DOHH2 (cell line): ENCODE measurements around the gene CFAP57.

Source experiments
- EZH2phosphoT487 ChIP-seq: fragments of 200-600 bp; sonication (generic); IDR thresholded peaks from 2 replicates; pipeline ENCODE4 v1.6.1; 2017; ENCODE audit warnings: borderline replicate concordance, mild to moderate bottlenecking, antibody characterized with exemption, low read length, moderate library complexity, mixed read lengths
- TF ChIP-seq, protein P1 (sequence below): fragments of 200-600 bp; sonication (generic); IDR thresholded peaks from one replicate; pipeline ENCODE4 v1.5.1; 2014; ENCODE audit warnings: antibody characterized with exemption, mild to moderate bottlenecking, low read depth, low read length; ENCODE audit not compliant: poor library complexity, severe bottlenecking

DNA sequence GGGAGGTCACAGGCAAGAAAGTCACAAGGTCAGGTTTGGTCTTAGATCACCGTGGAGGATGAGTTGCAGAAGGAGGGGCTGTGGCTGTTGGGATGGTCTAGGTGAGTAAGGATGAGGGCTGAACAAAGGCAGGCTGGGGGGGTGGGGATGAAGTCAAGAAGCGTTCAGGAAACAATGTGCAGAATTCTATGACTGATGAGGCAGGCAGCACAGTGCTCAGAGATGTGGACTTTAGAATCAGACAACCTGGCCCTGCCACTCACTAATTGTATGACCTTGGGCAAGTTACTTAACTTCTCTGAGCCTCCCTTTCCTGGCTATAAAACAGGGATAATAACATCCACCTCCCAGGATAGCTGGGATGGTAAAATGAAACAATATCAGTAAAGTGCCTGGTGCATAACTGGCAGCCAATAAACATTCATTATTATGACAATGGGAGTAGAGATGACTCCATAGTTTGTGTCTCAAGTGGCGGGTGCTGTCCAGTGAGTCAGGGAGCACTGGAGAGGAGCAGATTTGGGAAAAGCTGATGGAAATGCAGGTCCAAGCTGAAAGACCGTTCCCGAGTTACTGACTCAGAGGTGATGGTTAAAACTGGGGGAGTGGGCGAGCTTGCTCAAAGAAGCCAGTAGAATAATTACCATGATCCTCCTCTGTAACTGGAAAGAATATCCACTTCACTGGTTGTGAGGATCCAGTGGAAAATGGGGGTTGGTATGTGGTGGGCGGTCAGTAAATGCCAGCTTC, 130.8 kb downstream of the CFAP57 start:
- TF ChIP-seq, protein P1, sequence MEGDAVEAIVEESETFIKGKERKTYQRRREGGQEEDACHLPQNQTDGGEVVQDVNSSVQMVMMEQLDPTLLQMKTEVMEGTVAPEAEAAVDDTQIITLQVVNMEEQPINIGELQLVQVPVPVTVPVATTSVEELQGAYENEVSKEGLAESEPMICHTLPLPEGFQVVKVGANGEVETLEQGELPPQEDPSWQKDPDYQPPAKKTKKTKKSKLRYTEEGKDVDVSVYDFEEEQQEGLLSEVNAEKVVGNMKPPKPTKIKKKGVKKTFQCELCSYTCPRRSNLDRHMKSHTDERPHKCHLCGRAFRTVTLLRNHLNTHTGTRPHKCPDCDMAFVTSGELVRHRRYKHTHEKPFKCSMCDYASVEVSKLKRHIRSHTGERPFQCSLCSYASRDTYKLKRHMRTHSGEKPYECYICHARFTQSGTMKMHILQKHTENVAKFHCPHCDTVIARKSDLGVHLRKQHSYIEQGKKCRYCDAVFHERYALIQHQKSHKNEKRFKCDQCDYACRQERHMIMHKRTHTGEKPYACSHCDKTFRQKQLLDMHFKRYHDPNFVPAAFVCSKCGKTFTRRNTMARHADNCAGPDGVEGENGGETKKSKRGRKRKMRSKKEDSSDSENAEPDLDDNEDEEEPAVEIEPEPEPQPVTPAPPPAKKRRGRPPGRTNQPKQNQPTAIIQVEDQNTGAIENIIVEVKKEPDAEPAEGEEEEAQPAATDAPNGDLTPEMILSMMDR: no peak
- TF ChIP-seq EZH2phosphoT487: no peak
